Measurements from ENCODE around the gene HES7.
"Not testable (repeated sequence)": the region's sequence is repeated elsewhere in the genome, so short reads cannot be mapped to it uniquely, and the experiment has no call there.

HES7 gene

GRCh38 chr17:8095361-8095760 is 28.5 kb downstream of the HES7 start:
- no peak for DNase-seq

GRCh38 chr17:8091033-8091687 is 32.7 kb downstream of the HES7 start:
- DNase-seq = no peak

- DNase-seq = no peak
These were observed 34.2 kb downstream of the HES7 start for GRCh38 chr17:8089728-8090127.

GRCh38 chr17:8087952-8088230 is 36.0 kb downstream of the HES7 start:
- DNase-seq = no peak

GRCh38 chr17:8087075-8087951 is 36.6 kb downstream of the HES7 start, which contains the start of gene ALOX12B:
Gene ALOX12B (minus strand): TSS chr17:8087716. CDS start chr17:8087442, 274 bp downstream.
- DNase-seq = no peak

GRCh38 chr17:8084250-8084649 is 39.7 kb downstream of the HES7 start:
- no peak for DNase-seq

GRCh38 chr17:8082292-8082691 is 41.6 kb downstream of the HES7 start:
- DNase-seq = no peak

- DNase-seq = no peak
These were observed 42.0 kb downstream of the HES7 start for GRCh38 chr17:8081876-8082275.

GRCh38 chr17:8080799-8081219 is 43.1 kb downstream of the HES7 start:
- no peak for DNase-seq

GRCh38 chr17:8080208-8080798 is 43.6 kb downstream of the HES7 start:
- no peak for DNase-seq

GRCh38 chr17:8079291-8080207 is 44.4 kb downstream of the HES7 start:
- DNase-seq = peak; percentile 56

GRCh38 chr17:8077939-8078338 is 46.0 kb downstream of the HES7 start:
- DNase-seq = not testable (repeated sequence)

- no peak for DNase-seq
These were observed 47.2 kb downstream of the HES7 start for GRCh38 chr17:8076502-8077266.

- no peak for DNase-seq
These were observed 48.1 kb downstream of the HES7 start for GRCh38 chr17:8075574-8076342.

- DNase-seq = no peak
These were observed 48.8 kb downstream of the HES7 start for GRCh38 chr17:8075081-8075480.

GRCh38 chr17:8074554-8074953 is 49.4 kb downstream of the HES7 start:
- no peak for DNase-seq

- no peak for DNase-seq
These were observed 50.0 kb downstream of the HES7 start for GRCh38 chr17:8073627-8074484.

- DNase-seq = no peak
These were observed 51.0 kb downstream of the HES7 start for GRCh38 chr17:8072729-8073461.

- DNase-seq = no peak
These were observed 51.6 kb downstream of the HES7 start for GRCh38 chr17:8072341-8072728.

GRCh38 chr17:8071496-8071895 is 52.4 kb downstream of the HES7 start:
- no peak for DNase-seq
